Measurements from ENCODE around the gene DEFB112. TPM values are rescaled to one million over a fixed set of nuclear protein-coding genes. Genes with fewer than 3 reads are reported as not detected.

DEFB112 gene
- total RNA-seq, 1 experiment from 2014 or later: not detected

- ChIA-PET POLR2A (no interaction called here), CTCF (no interaction called here)
- in situ Hi-C loops (cut with HindIII; ENCODE audit: low pct_unique_long_range_greater_than_20kb, low sequenced_read_pairs): no loop called here
- Histone ChIP-seq H3K36me3 (ENCODE audit: control insufficient read depth, insufficient read depth, low read length) (no peaks in the 10 kb centered on the region), H3K4me3 (ENCODE audit: low read depth in 2 of 2, low read length in 2 of 2) (no peak overlapping the region), H3K27ac (ENCODE audit: low read length) (no peak overlapping the region), H3K4me1 (ENCODE audit: control insufficient read depth, insufficient read depth, low read length) (no peaks in the 10 kb centered on the region), H3K27me3 (ENCODE audit: control insufficient read depth, insufficient read depth, low read length) (no peaks in the 10 kb centered on the region), H3K9me3 (ENCODE audit: control insufficient read depth, insufficient read depth, low read depth, low read length) (no peaks in the 10 kb centered on the region)
- TF ChIP-seq POLR2AphosphoS5 (IDR thresholded peaks at IDR 0.05; ENCODE audit: low read depth, low read length): no peak
- TF ChIP-seq SIN3A (IDR thresholded peaks at IDR 0.05; ENCODE audit: borderline replicate concordance, insufficient read depth, low read depth, low read length): no peak
- TF ChIP-seq, protein P1, sequence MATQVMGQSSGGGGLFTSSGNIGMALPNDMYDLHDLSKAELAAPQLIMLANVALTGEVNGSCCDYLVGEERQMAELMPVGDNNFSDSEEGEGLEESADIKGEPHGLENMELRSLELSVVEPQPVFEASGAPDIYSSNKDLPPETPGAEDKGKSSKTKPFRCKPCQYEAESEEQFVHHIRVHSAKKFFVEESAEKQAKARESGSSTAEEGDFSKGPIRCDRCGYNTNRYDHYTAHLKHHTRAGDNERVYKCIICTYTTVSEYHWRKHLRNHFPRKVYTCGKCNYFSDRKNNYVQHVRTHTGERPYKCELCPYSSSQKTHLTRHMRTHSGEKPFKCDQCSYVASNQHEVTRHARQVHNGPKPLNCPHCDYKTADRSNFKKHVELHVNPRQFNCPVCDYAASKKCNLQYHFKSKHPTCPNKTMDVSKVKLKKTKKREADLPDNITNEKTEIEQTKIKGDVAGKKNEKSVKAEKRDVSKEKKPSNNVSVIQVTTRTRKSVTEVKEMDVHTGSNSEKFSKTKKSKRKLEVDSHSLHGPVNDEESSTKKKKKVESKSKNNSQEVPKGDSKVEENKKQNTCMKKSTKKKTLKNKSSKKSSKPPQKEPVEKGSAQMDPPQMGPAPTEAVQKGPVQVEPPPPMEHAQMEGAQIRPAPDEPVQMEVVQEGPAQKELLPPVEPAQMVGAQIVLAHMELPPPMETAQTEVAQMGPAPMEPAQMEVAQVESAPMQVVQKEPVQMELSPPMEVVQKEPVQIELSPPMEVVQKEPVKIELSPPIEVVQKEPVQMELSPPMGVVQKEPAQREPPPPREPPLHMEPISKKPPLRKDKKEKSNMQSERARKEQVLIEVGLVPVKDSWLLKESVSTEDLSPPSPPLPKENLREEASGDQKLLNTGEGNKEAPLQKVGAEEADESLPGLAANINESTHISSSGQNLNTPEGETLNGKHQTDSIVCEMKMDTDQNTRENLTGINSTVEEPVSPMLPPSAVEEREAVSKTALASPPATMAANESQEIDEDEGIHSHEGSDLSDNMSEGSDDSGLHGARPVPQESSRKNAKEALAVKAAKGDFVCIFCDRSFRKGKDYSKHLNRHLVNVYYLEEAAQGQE (IDR thresholded peaks at IDR 0.05; ENCODE audit: insufficient read depth in 1 of 2, low read depth in 2 of 2, low read length in 1 of 2): no peak
- TF ChIP-seq, protein P2, sequence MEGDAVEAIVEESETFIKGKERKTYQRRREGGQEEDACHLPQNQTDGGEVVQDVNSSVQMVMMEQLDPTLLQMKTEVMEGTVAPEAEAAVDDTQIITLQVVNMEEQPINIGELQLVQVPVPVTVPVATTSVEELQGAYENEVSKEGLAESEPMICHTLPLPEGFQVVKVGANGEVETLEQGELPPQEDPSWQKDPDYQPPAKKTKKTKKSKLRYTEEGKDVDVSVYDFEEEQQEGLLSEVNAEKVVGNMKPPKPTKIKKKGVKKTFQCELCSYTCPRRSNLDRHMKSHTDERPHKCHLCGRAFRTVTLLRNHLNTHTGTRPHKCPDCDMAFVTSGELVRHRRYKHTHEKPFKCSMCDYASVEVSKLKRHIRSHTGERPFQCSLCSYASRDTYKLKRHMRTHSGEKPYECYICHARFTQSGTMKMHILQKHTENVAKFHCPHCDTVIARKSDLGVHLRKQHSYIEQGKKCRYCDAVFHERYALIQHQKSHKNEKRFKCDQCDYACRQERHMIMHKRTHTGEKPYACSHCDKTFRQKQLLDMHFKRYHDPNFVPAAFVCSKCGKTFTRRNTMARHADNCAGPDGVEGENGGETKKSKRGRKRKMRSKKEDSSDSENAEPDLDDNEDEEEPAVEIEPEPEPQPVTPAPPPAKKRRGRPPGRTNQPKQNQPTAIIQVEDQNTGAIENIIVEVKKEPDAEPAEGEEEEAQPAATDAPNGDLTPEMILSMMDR (IDR thresholded peaks at IDR 0.05): no peak
- no peak for TF ChIP-seq TCF7L2 (IDR thresholded peaks at IDR 0.05; ENCODE audit: low read depth, low read length)
- intact Hi-C loops (cut with micrococcal nuclease; ENCODE audit: unreplicated experiment): no loop called here
- DNase-seq (ENCODE audit: low read depth, low spot score): no peak
- no peak for ATAC-seq
- no TSS peak for BruUV-seq (replicated peaks)
These were observed 27.7 kb upstream of the DEFB112 start for GRCh38 chr6:50077385-50077784.

GRCh38 chr6:50076431-50076830 lies 26.7 kb upstream of the DEFB112 start:
- Histone ChIP-seq H3K36me3 (ENCODE audit: control insufficient read depth, insufficient read depth, low read length) (no peaks in the 10 kb centered on the region), H3K27ac (ENCODE audit: low read length) (no peak overlapping the region), H3K4me1 (ENCODE audit: control insufficient read depth, insufficient read depth, low read length) (no peaks in the 10 kb centered on the region), H3K27me3 (ENCODE audit: control insufficient read depth, insufficient read depth, low read length) (no peaks in the 10 kb centered on the region), H3K9me3 (ENCODE audit: control insufficient read depth, insufficient read depth, low read depth, low read length) (no peaks in the 10 kb centered on the region), H3K4me3 (ENCODE audit: low read depth in 2 of 2, low read length in 2 of 2) (no peak overlapping the region)
- POLR2A ChIA-PET: no interaction called here
- DNase-seq (ENCODE audit: low read depth, low spot score): no peak
- no peak for ATAC-seq
- in situ Hi-C loops (cut with HindIII; ENCODE audit: low pct_unique_long_range_greater_than_20kb, low sequenced_read_pairs): no loop called here
- no TSS peak for BruUV-seq (replicated peaks)
- intact Hi-C loops (cut with micrococcal nuclease; ENCODE audit: unreplicated experiment): no loop called here
- TF ChIP-seq, protein P1 (IDR thresholded peaks at IDR 0.05; ENCODE audit: insufficient read depth in 1 of 2, low read depth in 2 of 2, low read length in 1 of 2): no peak
- TF ChIP-seq, protein P2 (IDR thresholded peaks at IDR 0.05): no peak
- CTCF ChIA-PET: interaction anchor here (0.6 kb wide), 1 partner anchor 798 kb away, joined by 8 read pairs; no protein-coding TSS in a partner anchor
